Neural cell (in vitro differentiated cells): Measurements from ENCODE around the gene MED12.

ENCODE experiments used
- EP300 ChIP-seq: fragments of 450-650 bp; conservative IDR thresholded peaks from 2 replicates; pipeline ENCODE4 v1.6.1; 2014; ENCODE audit warnings: antibody characterized with exemption, mild to moderate bottlenecking, moderate library complexity; ENCODE audit not compliant: poor library complexity, severe bottlenecking
- EZH2 ChIP-seq: fragments of 200-600, 300-800 bp; shearing (Covaris generic), sonication (generic); IDR thresholded peaks from 2 replicates; pipeline ENCODE4 v1.6.1; 2014; ENCODE audit warnings: antibody characterized with exemption, low read length, borderline replicate concordance, mild to moderate bottlenecking; ENCODE audit not compliant: insufficient read depth, poor library complexity, severe bottlenecking
- POLR2AphosphoS5 ChIP-seq: IDR thresholded peaks from 2 replicates; pipeline ENCODE4 v1.6.1; 2012
- RAD21 ChIP-seq: fragments of 450-650 bp; conservative IDR thresholded peaks from 2 replicates; pipeline ENCODE4 v1.6.1; 2014; ENCODE audit warnings: antibody characterized with exemption, mild to moderate bottlenecking, moderate library complexity
- TAF1 ChIP-seq: IDR thresholded peaks from 2 replicates; pipeline ENCODE4 v1.6.1; 2012; ENCODE audit warnings: low read depth
- TF ChIP-seq, protein P1 (sequence below): fragments of 450-650 bp; IDR thresholded peaks from 2 replicates; pipeline ENCODE4 v1.5.1; 2014; ENCODE audit warnings: antibody characterized with exemption, mild to moderate bottlenecking, moderate library complexity; ENCODE audit not compliant: poor library complexity, severe bottlenecking

DNA sequence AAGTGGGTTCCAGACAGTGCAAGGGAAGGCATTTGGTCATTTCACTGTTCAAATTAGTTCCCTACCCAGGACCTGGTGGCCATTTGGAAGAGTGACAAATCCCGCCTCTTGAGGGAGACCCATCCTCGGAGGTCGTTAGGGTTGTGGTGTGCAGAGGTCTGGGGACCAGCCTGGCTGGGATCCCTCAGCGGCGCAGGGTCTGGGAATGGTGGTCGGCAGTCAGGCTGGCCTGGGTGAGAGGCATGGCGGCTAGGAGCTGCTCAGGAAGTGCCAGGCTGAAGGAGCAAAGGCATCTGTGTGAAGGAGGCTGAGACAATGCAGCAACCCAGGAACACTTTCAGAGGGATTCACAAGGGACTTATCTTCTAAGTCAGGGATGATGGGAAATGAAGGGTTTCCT, 33.0 kb downstream of the MED12 start:
- TF ChIP-seq EP300 = no peak
- TF ChIP-seq, protein P1, sequence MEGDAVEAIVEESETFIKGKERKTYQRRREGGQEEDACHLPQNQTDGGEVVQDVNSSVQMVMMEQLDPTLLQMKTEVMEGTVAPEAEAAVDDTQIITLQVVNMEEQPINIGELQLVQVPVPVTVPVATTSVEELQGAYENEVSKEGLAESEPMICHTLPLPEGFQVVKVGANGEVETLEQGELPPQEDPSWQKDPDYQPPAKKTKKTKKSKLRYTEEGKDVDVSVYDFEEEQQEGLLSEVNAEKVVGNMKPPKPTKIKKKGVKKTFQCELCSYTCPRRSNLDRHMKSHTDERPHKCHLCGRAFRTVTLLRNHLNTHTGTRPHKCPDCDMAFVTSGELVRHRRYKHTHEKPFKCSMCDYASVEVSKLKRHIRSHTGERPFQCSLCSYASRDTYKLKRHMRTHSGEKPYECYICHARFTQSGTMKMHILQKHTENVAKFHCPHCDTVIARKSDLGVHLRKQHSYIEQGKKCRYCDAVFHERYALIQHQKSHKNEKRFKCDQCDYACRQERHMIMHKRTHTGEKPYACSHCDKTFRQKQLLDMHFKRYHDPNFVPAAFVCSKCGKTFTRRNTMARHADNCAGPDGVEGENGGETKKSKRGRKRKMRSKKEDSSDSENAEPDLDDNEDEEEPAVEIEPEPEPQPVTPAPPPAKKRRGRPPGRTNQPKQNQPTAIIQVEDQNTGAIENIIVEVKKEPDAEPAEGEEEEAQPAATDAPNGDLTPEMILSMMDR = no peak
- no peak for TF ChIP-seq RAD21
- TF ChIP-seq EZH2 = no peak
- no peak for TF ChIP-seq TAF1
- no peak for TF ChIP-seq POLR2AphosphoS5
